GM21423 (cell line): ENCODE measurements around the gene PGAP2.
"Not testable (repeated sequence)": the region's sequence is repeated elsewhere in the genome, so short reads cannot be mapped to it uniquely, and the experiment has no call there.

Experiments used
- ATAC-seq: cut with Tn5 transposase; IDR thresholded peaks from one replicate; pipeline ENCODE4 v1.9.1; 2021; ENCODE audit warnings: mild to moderate bottlenecking, moderate library complexity; ENCODE audit not compliant: unreplicated experiment

The PGAP2 gene

DNA sequence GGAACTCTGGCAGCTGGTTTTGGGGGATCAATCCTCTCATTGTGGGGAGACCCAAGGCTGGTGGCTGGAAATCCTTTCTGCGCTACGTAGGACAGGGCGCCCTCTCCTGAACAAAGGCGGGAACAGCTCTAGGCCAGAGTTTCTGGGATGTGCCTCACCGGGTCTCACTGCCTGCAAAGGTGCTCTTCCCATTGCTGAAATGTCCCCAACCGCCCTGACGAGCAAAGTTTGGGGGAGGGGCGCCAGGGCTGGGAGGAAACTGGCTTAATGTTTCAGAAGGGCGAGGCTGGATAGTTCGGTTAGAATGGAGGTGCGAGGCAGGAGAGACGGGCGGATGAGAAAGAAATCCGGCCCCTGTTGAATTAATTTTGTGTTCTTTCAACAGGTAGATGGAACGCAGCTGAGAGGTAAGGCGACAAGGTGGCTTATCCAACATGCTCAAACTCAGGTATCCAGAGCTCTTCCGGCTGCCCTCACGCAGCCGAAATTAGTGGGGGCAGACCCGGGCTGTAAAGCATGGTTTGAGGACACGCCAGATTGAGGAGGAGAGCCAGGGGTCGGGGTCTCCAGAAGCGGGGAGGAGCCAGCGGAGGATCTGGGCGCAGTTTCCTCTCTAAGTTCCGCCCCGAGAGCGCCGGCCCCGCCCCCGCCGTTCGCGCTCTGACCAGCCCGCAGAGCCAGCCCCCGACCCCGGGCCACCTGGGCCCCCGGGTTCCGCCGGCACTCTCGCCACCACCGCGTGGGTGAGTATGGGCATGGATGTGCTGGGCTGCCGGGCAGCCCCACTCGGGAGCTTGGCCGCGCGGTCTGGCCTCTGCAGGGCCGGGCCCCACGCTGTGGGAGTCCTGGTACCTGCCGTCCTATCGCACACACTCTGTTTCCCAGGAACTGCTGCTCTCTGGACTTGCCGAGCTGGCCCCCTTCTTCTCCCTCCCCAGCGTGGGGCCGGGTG lies at the start of gene PGAP2:
Gene PGAP2 (plus strand): TSS at position 652 of the 952 bp plus-strand sequence. CDS start 2,700 bp downstream, outside the sequence.
- peak; percentile 51 for ATAC-seq

GRCh38 chr11:3764266-3764665 lies 44.1 kb upstream of the PGAP2 start:
- no peak for ATAC-seq

DNA sequence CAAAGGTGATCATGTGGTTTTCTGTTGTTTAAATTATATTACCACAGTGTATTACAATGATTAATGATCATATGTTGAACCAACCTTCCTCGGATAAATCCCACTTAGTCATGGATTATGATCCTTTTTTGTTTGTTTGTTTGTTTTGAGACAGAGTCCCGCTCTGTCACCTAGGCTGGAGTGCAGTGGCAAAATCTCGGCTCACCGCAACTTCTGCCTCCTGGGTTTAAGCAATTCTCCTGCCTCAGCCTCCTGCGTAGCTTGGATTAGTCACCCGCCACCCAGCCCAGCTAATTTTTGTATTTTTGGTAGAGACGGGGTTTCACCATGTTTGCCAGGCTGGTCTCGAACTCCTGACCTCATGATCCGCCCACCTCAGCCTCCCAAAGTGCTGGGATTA lies 41.5 kb upstream of the PGAP2 start:
- not testable (repeated sequence) for ATAC-seq

GRCh38 chr11:3767536-3767935 lies 40.8 kb upstream of the PGAP2 start:
- ATAC-seq, result no peak

DNA sequence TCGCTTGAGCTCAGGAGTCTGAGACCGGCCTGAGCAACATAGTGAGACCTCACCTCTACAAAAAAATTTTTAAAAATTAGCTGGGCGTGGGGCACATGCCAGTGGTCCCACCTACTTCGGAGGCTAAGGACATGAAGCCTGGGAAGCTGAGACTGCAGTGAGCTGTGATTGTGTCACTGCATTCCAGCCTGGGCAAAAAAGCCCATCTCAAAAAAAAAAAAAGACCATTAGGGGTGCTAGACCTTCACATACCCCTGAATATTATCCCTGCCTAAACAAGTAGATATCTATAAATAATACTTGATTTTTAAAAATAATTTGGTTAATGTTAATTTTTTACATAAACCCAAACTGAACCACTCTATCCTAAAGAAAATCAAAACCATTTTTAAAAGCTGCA lies 35.2 kb upstream of the PGAP2 start:
- ATAC-seq, result no peak

DNA sequence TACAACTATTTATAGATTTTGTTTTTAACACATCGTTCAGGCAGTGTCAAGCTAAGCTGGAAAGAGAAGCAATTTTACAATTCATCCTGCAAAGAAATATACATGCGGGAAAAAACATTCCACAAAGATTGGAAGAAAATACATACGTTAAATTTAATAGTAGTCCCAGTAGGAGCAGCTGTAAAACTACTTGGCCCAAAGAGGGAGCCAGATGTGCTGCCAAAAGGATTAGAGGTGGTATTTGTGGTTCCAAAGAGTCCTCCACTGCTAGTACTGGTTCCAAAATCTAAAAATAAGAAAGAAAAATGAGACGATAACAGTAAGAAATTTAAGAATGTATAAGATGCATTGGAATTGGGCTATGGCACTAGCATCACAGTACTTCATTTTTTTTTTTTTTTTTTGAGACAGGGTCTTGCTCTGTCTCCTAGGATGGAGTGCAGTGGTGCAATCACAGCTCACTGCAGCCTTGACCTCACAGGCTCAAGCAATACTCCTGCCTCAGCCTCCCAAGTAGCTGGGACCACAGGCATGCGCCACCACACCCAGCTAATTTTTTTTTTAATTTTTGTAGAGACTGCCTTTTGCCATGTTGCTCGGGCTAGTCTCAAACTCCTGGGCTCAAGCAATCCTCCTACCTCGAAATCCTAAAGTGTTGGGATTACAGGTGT lies 32.5 kb upstream of the PGAP2 start:
- ATAC-seq, result no peak

DNA sequence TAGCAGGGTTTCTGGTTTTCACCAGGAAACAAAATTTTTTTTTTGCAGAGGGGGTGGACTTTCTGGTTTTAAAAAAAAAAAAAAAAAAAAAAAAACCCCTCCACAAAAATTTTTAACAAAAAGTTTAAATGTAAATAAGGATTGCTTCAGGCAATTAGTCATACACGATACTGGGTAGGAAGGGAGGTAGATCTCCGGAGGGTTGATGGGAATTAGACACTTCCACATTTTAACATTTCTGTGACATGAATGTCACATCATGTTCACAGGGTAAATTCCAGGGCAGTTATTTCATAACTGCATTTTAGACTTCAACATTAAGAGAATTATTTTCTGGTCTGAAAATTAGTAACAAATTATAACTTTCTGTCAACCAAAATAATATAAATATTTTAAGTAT lies 26.9 kb upstream of the PGAP2 start:
- ATAC-seq, result no peak

GRCh38 chr11:3782963-3783362 lies 25.4 kb upstream of the PGAP2 start:
- no peak for ATAC-seq

GRCh38 chr11:3783611-3784010 lies 24.7 kb upstream of the PGAP2 start:
- no peak for ATAC-seq

GRCh38 chr11:3786781-3787428 lies 21.5 kb upstream of the PGAP2 start:
- no peak for ATAC-seq

DNA sequence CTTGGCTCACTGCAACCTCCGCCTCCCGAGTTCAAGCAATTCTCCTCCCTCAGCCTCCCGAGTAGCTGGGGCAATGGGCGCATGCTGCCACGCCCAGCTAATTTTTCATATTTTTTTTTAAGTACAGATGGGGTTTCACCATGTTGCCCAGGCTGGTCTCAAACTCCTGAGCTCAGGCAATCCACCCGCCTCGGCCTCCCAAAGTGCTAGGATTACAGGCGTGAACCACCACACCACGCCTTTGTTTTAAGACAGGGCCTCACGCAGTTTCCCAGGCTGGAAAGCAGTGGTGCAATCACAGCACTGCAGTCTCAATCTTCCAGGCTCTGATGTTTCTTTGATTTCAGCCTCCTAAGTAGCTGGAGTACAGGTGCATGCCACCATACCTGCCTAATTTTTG lies 14.0 kb upstream of the PGAP2 start:
- not testable (repeated sequence) for ATAC-seq

- no peak for ATAC-seq
Measured at GRCh38 chr11:3795131-3796001, 13.0 kb upstream of the PGAP2 start.

DNA sequence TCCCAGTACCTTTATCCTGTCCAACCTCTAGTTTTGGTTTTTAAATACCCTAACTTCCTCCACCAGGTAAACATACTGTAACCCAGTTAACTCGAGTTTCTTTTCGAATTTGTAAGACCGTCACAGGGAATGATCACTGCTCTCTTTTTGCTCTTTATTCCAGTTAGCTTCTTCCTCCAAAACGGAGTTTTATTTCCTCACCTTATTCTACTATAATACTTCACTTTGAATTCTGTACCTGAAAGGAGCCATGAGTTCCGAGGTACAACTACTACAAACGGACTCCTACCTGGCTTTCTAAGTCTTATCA lies 12.4 kb upstream of the PGAP2 start:
- no peak for ATAC-seq

DNA sequence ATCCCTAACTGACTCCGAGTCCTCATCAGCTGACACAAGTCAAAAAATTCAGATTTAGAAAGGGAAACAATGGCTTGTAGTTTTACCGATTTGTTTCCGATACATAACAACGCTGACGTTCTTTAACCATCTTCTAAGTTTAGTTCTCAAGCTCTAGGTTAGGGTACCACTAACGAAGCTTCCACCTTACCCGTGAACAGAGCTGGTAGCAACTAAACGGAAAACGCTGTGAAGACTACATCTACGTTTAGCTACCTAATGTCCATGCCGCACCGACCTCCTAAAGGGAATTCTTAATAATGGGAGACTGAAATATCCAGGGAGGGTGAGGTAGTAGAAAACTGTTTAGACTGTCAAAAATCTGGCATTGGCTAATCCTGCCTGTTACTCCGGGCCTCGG lies 12.0 kb upstream of the PGAP2 start:
- ATAC-seq, result no peak

GRCh38 chr11:3796801-3797328 lies 11.5 kb upstream of the PGAP2 start:
- peak; percentile 34 for ATAC-seq

- ATAC-seq, result peak; percentile 93
Measured at GRCh38 chr11:3797329-3798090, 10.8 kb upstream of the PGAP2 start, which contains the start of gene NUP98. NUP98 (minus strand) TSS chr11:3797554; CDS start chr11:3782117, 15,437 bp downstream.

DNA sequence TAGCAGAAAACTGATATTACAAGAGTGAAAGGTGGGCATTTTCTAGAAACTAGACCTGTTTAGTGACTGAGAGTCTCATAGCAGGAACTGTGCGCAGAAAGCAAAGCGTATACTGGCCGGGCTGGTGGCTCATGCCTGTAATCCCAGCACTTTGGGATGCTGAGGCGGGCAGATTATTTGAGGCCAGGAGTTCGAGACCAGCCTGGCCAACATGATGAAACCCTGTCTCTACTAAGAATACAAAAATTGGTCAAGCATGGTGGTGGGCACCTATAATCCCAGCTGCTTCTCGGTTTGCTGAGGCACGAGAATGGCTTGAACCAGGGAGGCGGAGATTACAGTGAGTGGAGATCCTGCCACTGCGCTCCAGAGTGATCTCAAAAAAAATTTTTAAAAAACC lies 9.2 kb upstream of the PGAP2 start:
- no peak for ATAC-seq

DNA sequence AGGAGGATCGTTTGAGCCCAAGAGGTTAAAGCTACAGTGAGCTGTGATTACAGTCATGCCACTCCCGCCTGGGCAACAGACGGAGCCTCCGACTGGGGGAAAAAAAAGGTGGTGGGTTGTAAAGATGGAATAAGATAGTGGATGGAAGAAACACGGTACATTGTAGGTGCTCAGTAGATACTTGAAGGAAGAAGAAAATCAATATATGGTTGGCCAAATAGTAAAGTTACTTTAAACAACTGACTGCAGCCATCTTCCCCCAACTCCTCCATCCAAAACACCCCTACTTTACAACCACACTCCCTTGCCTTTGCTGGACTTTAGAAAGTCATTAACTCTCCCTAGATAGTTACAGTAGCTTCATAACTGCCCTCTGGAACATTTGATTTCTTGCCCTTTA lies 8.5 kb upstream of the PGAP2 start:
- ATAC-seq, result no peak

DNA sequence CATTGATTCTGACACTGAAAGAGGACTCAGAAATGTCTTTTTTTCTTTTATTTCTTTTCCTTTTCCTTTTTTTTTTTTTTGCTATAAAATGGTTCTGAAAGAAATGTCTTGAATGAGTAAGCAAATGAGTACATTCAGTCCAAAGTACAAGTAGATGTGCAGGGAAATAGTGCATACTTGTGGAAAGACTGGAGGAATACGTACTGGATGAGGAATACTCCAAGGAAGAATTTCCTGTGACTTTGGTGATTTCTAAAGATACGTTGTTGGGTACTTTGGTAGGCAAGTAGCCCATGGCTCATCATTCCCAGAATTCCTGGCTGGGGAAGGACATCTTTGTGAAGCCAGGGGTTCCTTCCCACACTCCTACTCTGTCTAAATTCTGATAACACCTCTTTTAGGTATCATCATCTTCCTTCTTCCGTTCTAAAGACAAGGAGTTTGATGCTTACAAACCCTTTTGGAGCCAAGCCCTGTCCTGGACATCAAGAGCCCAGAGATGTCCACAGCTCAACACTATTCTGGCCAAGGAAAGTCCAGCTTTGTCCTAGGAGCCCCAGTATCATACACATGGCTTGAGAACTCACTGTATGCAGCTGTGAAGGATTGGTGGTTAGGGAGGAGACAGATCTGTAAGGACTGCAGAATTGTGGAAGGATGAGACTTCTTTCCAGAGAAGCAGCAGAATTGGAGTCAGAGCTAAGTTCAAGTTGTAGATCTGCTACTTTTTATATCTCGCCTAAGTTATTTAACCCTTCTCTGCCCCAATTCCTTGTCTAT lies 6.2 kb upstream of the PGAP2 start:
- no peak for ATAC-seq
